Endodermal cell (in vitro differentiated cells): ENCODE data around the gene IL1F10. TPM values are rescaled to one million over a fixed set of nuclear protein-coding genes. Genes with fewer than 3 reads are reported as not detected.

Source experiments
- DNase-seq: peaks from one replicate; pipeline ENCODE4 v3.0.0-alpha.2; 2017
- H3K27ac ChIP-seq: 2 replicates; pipeline ENCODE4 v1.5.1; 2013; ENCODE audit warnings: mild to moderate bottlenecking, low read depth, low read length, moderate library complexity
- H3K27me3 ChIP-seq: 2 replicates; pipeline ENCODE4 v1.6.1; 2013; ENCODE audit warnings: mild to moderate bottlenecking, low read length, moderate library complexity; ENCODE audit not compliant: insufficient read depth, control insufficient read depth, poor library complexity, severe bottlenecking
- H3K36me3 ChIP-seq: 2 replicates; pipeline ENCODE4 v1.7.0; 2013; ENCODE audit warnings: mild to moderate bottlenecking, low read length, moderate library complexity; ENCODE audit not compliant: control insufficient read depth, insufficient read depth
- H3K4me1 ChIP-seq: one replicate; pipeline ENCODE4 v1.7.0; 2013; ENCODE audit warnings: low read length; ENCODE audit not compliant: control insufficient read depth, insufficient read depth
- H3K4me3 ChIP-seq: 2 replicates; pipeline ENCODE4 v1.5.1; 2013; ENCODE audit warnings: mild to moderate bottlenecking, low read length, moderate library complexity
- H3K9ac ChIP-seq: 2 replicates; pipeline ENCODE4 v1.6.1; 2013; ENCODE audit warnings: mild to moderate bottlenecking, low read length, moderate library complexity; ENCODE audit not compliant: poor library complexity, severe bottlenecking; ENCODE audit errors: extremely low read depth
- H3K9me3 ChIP-seq: 2 replicates; pipeline ENCODE4 v1.6.1; 2013; ENCODE audit warnings: mild to moderate bottlenecking, low read length, moderate library complexity; ENCODE audit not compliant: control insufficient read depth
- H3K27ac Mint-ChIP-seq: 2 replicates; pipeline ENCODE4 v1.8.0; 2020; ENCODE audit warnings: mixed read lengths
- H3K27me3 Mint-ChIP-seq: 2 replicates; pipeline ENCODE4 v1.8.0; 2021; ENCODE audit warnings: mild to moderate bottlenecking, mixed read lengths; ENCODE audit not compliant: insufficient read depth
- H3K36me3 Mint-ChIP-seq: 2 replicates; pipeline ENCODE4 v1.8.0; 2020; ENCODE audit warnings: low read depth, mixed read lengths
- H3K4me1 Mint-ChIP-seq: 2 replicates; pipeline ENCODE4 v1.8.0; 2020; ENCODE audit warnings: mixed read lengths
- H3K4me3 Mint-ChIP-seq: 2 replicates; pipeline ENCODE4 v1.8.0; 2020; ENCODE audit warnings: mild to moderate bottlenecking, moderate library complexity, mixed read lengths
- H3K9me3 Mint-ChIP-seq: 2 replicates; pipeline ENCODE4 v1.8.0; 2020; ENCODE audit warnings: mild to moderate bottlenecking, mixed read lengths
- WGBS, 2 experiments: methylation state at CpG; one replicate each; pipeline versions ENCODE4 v1.1.5 to v1.1.7; 2013; ENCODE audit warnings: missing lambda C conversion rate in 2 of 2, mixed read lengths in 1 of 2; ENCODE audit not compliant: insufficient coverage in 1 of 2, insufficient read length in 1 of 2; 5-methylcytosine and 5-hydroxymethylcytosine counted together
- total RNA-seq, 2 donors: library from RNA; stranded (reverse); fragmentation: NEBNext Ultra II Directional in 1 of 2; extraction: Animal tissue kit (Norgen Biotek cat#: 25700) in 1 of 2; gene quantifications; 2 replicates in 1 of 2; 3 replicates in 1 of 2; pipeline ENCODE4 v1.2.1, GENCODE V29; 2021
- TF ChIP-seq, protein P1 (sequence below): fragments of 200-600 bp; sonication (generic); conservative IDR thresholded peaks from 2 replicates; pipeline ENCODE4 v1.5.0; 2021; ENCODE audit warnings: antibody characterized with exemption, mild to moderate bottlenecking

IL1F10 gene
- total RNA-seq, 2 donors from 2014 or later: not detected

GRCh38 chr2:113112441-113112840 lies 44.7 kb downstream of the IL1F10 start:
- TF ChIP-seq, protein P1, sequence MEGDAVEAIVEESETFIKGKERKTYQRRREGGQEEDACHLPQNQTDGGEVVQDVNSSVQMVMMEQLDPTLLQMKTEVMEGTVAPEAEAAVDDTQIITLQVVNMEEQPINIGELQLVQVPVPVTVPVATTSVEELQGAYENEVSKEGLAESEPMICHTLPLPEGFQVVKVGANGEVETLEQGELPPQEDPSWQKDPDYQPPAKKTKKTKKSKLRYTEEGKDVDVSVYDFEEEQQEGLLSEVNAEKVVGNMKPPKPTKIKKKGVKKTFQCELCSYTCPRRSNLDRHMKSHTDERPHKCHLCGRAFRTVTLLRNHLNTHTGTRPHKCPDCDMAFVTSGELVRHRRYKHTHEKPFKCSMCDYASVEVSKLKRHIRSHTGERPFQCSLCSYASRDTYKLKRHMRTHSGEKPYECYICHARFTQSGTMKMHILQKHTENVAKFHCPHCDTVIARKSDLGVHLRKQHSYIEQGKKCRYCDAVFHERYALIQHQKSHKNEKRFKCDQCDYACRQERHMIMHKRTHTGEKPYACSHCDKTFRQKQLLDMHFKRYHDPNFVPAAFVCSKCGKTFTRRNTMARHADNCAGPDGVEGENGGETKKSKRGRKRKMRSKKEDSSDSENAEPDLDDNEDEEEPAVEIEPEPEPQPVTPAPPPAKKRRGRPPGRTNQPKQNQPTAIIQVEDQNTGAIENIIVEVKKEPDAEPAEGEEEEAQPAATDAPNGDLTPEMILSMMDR: no peak
- peaks cover 35% of the 10 kb centered on the region for H3K27me3 Mint-ChIP-seq
- H3K36me3 ChIP-seq: no peaks in the 10 kb centered on the region
- WGBS, 2 experiments: 88% methylated on average over 7 of the region's 8 CpGs; no CpG with 5 or more reads in 1 of the 2 experiments
- no peaks in the 10 kb centered on the region for H3K9me3 Mint-ChIP-seq
- peaks cover 11% of the 10 kb centered on the region for H3K4me1 Mint-ChIP-seq
- H3K9ac ChIP-seq: no peak overlapping the region
- H3K4me3 ChIP-seq: no peak overlapping the region
- H3K4me1 ChIP-seq: no peaks in the 10 kb centered on the region
- no peak overlapping the region for H3K27ac Mint-ChIP-seq
- H3K9me3 ChIP-seq: peaks cover 2% of the 10 kb centered on the region
- no peak overlapping the region for H3K4me3 Mint-ChIP-seq
- H3K27ac ChIP-seq: no peak overlapping the region
- no peaks in the 10 kb centered on the region for H3K36me3 Mint-ChIP-seq
- no peak for DNase-seq
- peaks cover 93% of the 10 kb centered on the region for H3K27me3 ChIP-seq

GRCh38 chr2:113112871-113113270 lies 45.1 kb downstream of the IL1F10 start:
- DNase-seq: no peak
- no peak overlapping the region for H3K27ac Mint-ChIP-seq

GRCh38 chr2:113113807-113114206 lies 46.0 kb downstream of the IL1F10 start:
- Mint-ChIP-seq H3K9me3 (no peaks in the 10 kb centered on the region), H3K4me1 (peaks cover 5% of the 10 kb centered on the region), H3K27me3 (peaks cover 34% of the 10 kb centered on the region), H3K27ac (no peak overlapping the region), H3K4me3 (no peak overlapping the region), H3K36me3 (no peaks in the 10 kb centered on the region)
- Histone ChIP-seq H3K27ac (no peak overlapping the region), H3K27me3 (peaks cover 92% of the 10 kb centered on the region), H3K9ac (no peak overlapping the region), H3K36me3 (no peaks in the 10 kb centered on the region), H3K4me3 (no peak overlapping the region), H3K4me1 (no peaks in the 10 kb centered on the region), H3K9me3 (no peaks in the 10 kb centered on the region)
- 83 to 88% methylated on average over 2 to 3 of the region's 3 CpGs for WGBS, 2 experiments
- no peak for DNase-seq
- TF ChIP-seq, protein P1: no peak

More at GRCh38 chr2:113112871-113113270, 45.1 kb downstream of the IL1F10 start:
- Histone ChIP-seq H3K27me3 (peaks cover 92% of the 10 kb centered on the region), H3K36me3 (no peaks in the 10 kb centered on the region), H3K27ac (no peak overlapping the region), H3K4me1 (no peaks in the 10 kb centered on the region), H3K9me3 (no peaks in the 10 kb centered on the region), H3K4me3 (no peak overlapping the region), H3K9ac (no peak overlapping the region)
- TF ChIP-seq, protein P1: no peak
- H3K9me3 Mint-ChIP-seq: no peaks in the 10 kb centered on the region
- peaks cover 11% of the 10 kb centered on the region for H3K4me1 Mint-ChIP-seq
- WGBS, 2 experiments: 90 to 93% methylated on average over 5 to 6 of the region's 6 CpGs
- peaks cover 31% of the 10 kb centered on the region for H3K27me3 Mint-ChIP-seq
- no peak overlapping the region for H3K4me3 Mint-ChIP-seq
- no peaks in the 10 kb centered on the region for H3K36me3 Mint-ChIP-seq
